Endothelial cell of umbilical vein (primary cell): Measurements from ENCODE around the gene TPP1.

ENCODE experiments used
- CTCF ChIP-seq, 2 donors: IDR thresholded peaks; 1 replicate in 1 of 2; 2 replicates in 1 of 2; pipeline ENCODE4 v1.5.1; 2011; ENCODE audit warnings: low read length in 2 of 2, mild to moderate bottlenecking in 2 of 2, moderate library complexity in 2 of 2, control low read depth in 1 of 2, inconsistent platforms in 1 of 2, low read depth in 1 of 2; ENCODE audit not compliant: insufficient read depth in 1 of 2; ENCODE audit errors: extremely low read depth in 1 of 2
- JUN ChIP-seq: IDR thresholded peaks from 2 replicates; pipeline ENCODE4 v1.6.1; 2011; ENCODE audit warnings: borderline replicate concordance, low read depth; ENCODE audit not compliant: insufficient read length, insufficient read depth
- MAX ChIP-seq: IDR thresholded peaks from 2 replicates; pipeline ENCODE4 v1.6.1; 2011; ENCODE audit not compliant: insufficient read depth, insufficient read length

GRCh38 chr11:6657346-6657745 is 38.1 kb upstream of the TPP1 start:
- no peak for TF ChIP-seq CTCF (IDR thresholded peaks at IDR 0.05; ENCODE audit: extremely low read depth in 1 of 2, insufficient read depth in 1 of 2, low read depth in 1 of 2, low read length in 2 of 2)
- no peak for TF ChIP-seq JUN
- no peak for TF ChIP-seq MAX
